GM23338 (cell line): ENCODE measurements around the gene ZNF383. TPM values are rescaled to one million over a fixed set of nuclear protein-coding genes. Genes with fewer than 3 reads are reported as not detected.

Experiments used
- ATAC-seq: fragments of 200-7000 bp; cut with Tn5 transposase; 3 replicates; pipeline ENCODE4 v1.9.1; 2020
- DNase-seq: peaks from one replicate; pipeline ENCODE4 v3.0.0-alpha.2; 2015; ENCODE audit warnings: low spot score
- H2AFZ ChIP-seq: fragments of 200-600 bp; sonication (generic); 2 replicates; pipeline ENCODE4 v1.8.0; 2016; ENCODE audit warnings: antibody characterized with exemption, mild to moderate bottlenecking, moderate library complexity
- H3F3A ChIP-seq: fragments of 200-600 bp; sonication (generic); replicated peaks from 2 replicates; pipeline ENCODE4 v1.8.0; 2017; ENCODE audit warnings: antibody characterized with exemption, mixed run types, low read depth
- H3K27ac ChIP-seq: fragments of 200-600 bp; sonication (generic); 2 replicates; pipeline ENCODE4 v1.6.1; 2016; ENCODE audit warnings: low read depth
- H3K27me3 ChIP-seq: fragments of 200-600 bp; sonication (generic); 2 replicates; pipeline ENCODE4 v1.8.0; 2016; ENCODE audit warnings: mild to moderate bottlenecking, mixed run types, moderate library complexity; ENCODE audit not compliant: insufficient read depth
- H3K36me3 ChIP-seq: fragments of 200-600 bp; sonication (generic); 2 replicates; pipeline ENCODE4 v1.8.0; 2016; ENCODE audit warnings: mild to moderate bottlenecking; ENCODE audit not compliant: insufficient read depth
- H3K4me1 ChIP-seq: fragments of 200-600 bp; sonication (generic); 2 replicates; pipeline ENCODE4 v1.8.0; 2016; ENCODE audit warnings: mild to moderate bottlenecking, moderate library complexity; ENCODE audit not compliant: insufficient read depth
- H3K4me2 ChIP-seq: fragments of 200-600 bp; sonication (generic); 2 replicates; pipeline ENCODE4 v1.7.1; 2017; ENCODE audit warnings: mixed run types
- H3K4me3 ChIP-seq: fragments of 200-600 bp; sonication (generic); 2 replicates; pipeline ENCODE4 v1.6.1; 2016; ENCODE audit warnings: mixed run types
- H3K79me2 ChIP-seq: fragments of 200-600 bp; sonication (generic); replicated peaks from 2 replicates; pipeline ENCODE4 v1.8.0; 2017; ENCODE audit warnings: mild to moderate bottlenecking; ENCODE audit not compliant: insufficient read depth
- H3K9me2 ChIP-seq: fragments of 200-600 bp; sonication (generic); 2 replicates; pipeline ENCODE4 v1.8.0; 2017; ENCODE audit not compliant: insufficient read depth
- H4K20me1 ChIP-seq: fragments of 200-600 bp; sonication (generic); replicated peaks from 2 replicates; pipeline ENCODE4 v1.8.0; 2017; ENCODE audit warnings: mild to moderate bottlenecking; ENCODE audit not compliant: insufficient read depth
- H3K27ac Mint-ChIP-seq: 2 replicates; pipeline ENCODE4 v1.8.0; 2020; ENCODE audit warnings: inconsistent platforms, mild to moderate bottlenecking, moderate library complexity, mixed read lengths
- H3K27me3 Mint-ChIP-seq: 3 replicates; pipeline ENCODE4 v1.8.0; 2022; ENCODE audit warnings: low read depth, mild to moderate bottlenecking, moderate library complexity, mixed read lengths, inconsistent platforms; ENCODE audit not compliant: insufficient read depth, poor library complexity
- H3K36me3 Mint-ChIP-seq: 3 replicates; pipeline ENCODE4 v1.8.0; 2021; ENCODE audit warnings: low read depth, mild to moderate bottlenecking, inconsistent platforms, moderate library complexity, mixed read lengths
- H3K4me1 Mint-ChIP-seq: 3 replicates; pipeline ENCODE4 v1.8.0; 2020; ENCODE audit warnings: mild to moderate bottlenecking, inconsistent platforms, mixed read lengths
- H3K4me3 Mint-ChIP-seq: 3 replicates; pipeline ENCODE4 v1.8.0; 2021; ENCODE audit warnings: moderate library complexity, mild to moderate bottlenecking, inconsistent platforms, mixed read lengths
- H3K9me3 Mint-ChIP-seq: 3 replicates; pipeline ENCODE4 v1.8.0; 2020; ENCODE audit warnings: moderate library complexity, mild to moderate bottlenecking, inconsistent platforms, mixed read lengths
- CREB1 ChIP-seq: fragments of 250-450 bp; sonication (Bioruptor Pico); IDR thresholded peaks from 2 replicates; pipeline ENCODE4 v1.5.0; 2020; ENCODE audit warnings: low read depth, mild to moderate bottlenecking, moderate library complexity
- EZH2 ChIP-seq: fragments of 200-600 bp; sonication (generic); IDR thresholded peaks from one replicate; pipeline ENCODE4 v1.8.0; 2017; ENCODE audit warnings: antibody characterized with exemption, mild to moderate bottlenecking, low read depth; ENCODE audit not compliant: unreplicated experiment
- EZH2phosphoT487 ChIP-seq: fragments of 200-600 bp; sonication (generic); IDR thresholded peaks from one replicate; pipeline ENCODE4 v1.8.1; 2018; ENCODE audit warnings: antibody characterized with exemption; ENCODE audit not compliant: unreplicated experiment
- JUNB ChIP-seq: IDR thresholded peaks from one replicate; pipeline ENCODE4 v1.6.1; 2016; ENCODE audit warnings: antibody characterized with exemption; ENCODE audit not compliant: unreplicated experiment
- POLR2AphosphoS5 ChIP-seq: IDR thresholded peaks from 2 replicates; pipeline ENCODE4 v1.6.1; 2016; ENCODE audit warnings: antibody characterized with exemption, low read depth
- REST ChIP-seq: IDR thresholded peaks from one replicate; pipeline ENCODE4 v1.6.1; 2018; ENCODE audit warnings: antibody characterized with exemption; ENCODE audit not compliant: unreplicated experiment
- ZNF114 ChIP-seq: fragments of 250-450 bp; sonication (Bioruptor Pico); IDR thresholded peaks from 2 replicates; pipeline ENCODE4 v1.5.0; 2020; ENCODE audit warnings: mild to moderate bottlenecking, moderate library complexity
- ZNF331 ChIP-seq: fragments of 250-450 bp; sonication (Bioruptor Pico); IDR thresholded peaks from 2 replicates; pipeline ENCODE4 v1.5.0; 2020; ENCODE audit warnings: low read depth, mild to moderate bottlenecking, moderate library complexity
- polyA plus RNA-seq: library from polyadenylated mRNA; unstranded; fragments of >200 nt; fragmentation: Nextera tagmentation; extraction: Ambion mirVana; gene quantifications from 2 replicates; pipeline ENCODE4 v1.2.1, GENCODE V29; 2016
- total RNA-seq: library from RNA; depleted of rRNA; stranded (reverse); fragments of >200 nt; shearing (Covaris generic); gene quantifications from 2 replicates; pipeline ENCODE4 v1.2.3, GENCODE V29; 2014
- TF ChIP-seq, protein P1 (sequence below), 2 experiments: fragments of 200-600 bp in 1 of 2; sonication (generic) in 1 of 2; conservative IDR thresholded peaks; 2 replicates each; pipeline versions ENCODE4 v1.5.1 to v1.6.1; 2016 to 2017; ENCODE audit warnings: antibody characterized with exemption in 2 of 2, low read depth in 2 of 2, mild to moderate bottlenecking in 2 of 2, moderate library complexity in 1 of 2

Gene ZNF383
- total and polyA plus RNA-seq, 2 experiments from 2014 or later = 3.1 to 6.7 TPM

DNA sequence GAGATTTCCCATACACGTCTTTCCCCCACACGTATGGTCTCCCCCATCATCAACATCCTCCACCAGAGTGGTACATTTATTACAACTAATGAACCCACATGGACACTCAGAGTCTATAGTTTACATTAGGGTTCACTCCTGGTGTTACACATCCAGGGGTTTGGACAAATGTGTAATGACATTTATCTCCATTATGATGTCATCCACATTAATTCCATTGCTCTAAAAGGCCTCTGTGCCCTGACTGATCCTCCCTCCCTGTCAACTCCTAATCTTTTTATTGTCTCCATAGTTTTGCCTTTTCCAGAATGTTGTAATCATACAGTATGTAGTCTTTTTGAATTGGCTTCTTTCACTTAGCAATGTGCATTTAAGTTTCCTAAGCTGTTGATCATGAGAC lies 8.2 kb downstream of the ZNF383 start (continued):
- no peak for TF ChIP-seq EZH2phosphoT487
- TF ChIP-seq EZH2 = no peak
- TF ChIP-seq ZNF331 (CRISPR knock-in tag) = no peak

- Histone ChIP-seq H3K4me1 (no peaks in the 10 kb centered on the region), H2AFZ (no peak overlapping the region), H3K36me3 (peaks cover 9% of the 10 kb centered on the region), H3K27me3 (no peaks in the 10 kb centered on the region), H3K9me2 (no peaks in the 10 kb centered on the region), H3K4me3 (no peak overlapping the region), H3F3A (0 out of 2 replicates have a peak, but pooled peaks cover 4% of the 10 kb centered on the region), H3K4me2 (no peak overlapping the region), H3K79me2 (no peaks in the 10 kb centered on the region), H3K27ac (no peak overlapping the region), H4K20me1 (no peaks in the 10 kb centered on the region; the same call in 1 of the 2 replicates)
- Mint-ChIP-seq H3K9me3 (peaks cover 53% of the 10 kb centered on the region), H3K27ac (no peak overlapping the region), H3K36me3 (peaks cover 78% of the 10 kb centered on the region), H3K27me3 (no peaks in the 10 kb centered on the region), H3K4me3 (no peak overlapping the region), H3K4me1 (no peaks in the 10 kb centered on the region)
- TF ChIP-seq, protein P1, sequence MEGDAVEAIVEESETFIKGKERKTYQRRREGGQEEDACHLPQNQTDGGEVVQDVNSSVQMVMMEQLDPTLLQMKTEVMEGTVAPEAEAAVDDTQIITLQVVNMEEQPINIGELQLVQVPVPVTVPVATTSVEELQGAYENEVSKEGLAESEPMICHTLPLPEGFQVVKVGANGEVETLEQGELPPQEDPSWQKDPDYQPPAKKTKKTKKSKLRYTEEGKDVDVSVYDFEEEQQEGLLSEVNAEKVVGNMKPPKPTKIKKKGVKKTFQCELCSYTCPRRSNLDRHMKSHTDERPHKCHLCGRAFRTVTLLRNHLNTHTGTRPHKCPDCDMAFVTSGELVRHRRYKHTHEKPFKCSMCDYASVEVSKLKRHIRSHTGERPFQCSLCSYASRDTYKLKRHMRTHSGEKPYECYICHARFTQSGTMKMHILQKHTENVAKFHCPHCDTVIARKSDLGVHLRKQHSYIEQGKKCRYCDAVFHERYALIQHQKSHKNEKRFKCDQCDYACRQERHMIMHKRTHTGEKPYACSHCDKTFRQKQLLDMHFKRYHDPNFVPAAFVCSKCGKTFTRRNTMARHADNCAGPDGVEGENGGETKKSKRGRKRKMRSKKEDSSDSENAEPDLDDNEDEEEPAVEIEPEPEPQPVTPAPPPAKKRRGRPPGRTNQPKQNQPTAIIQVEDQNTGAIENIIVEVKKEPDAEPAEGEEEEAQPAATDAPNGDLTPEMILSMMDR (conservative IDR thresholded peaks at IDR 0.05; ENCODE audit: low read depth in 2 of 2) = peak; percentile 83 to 91
- no peak for TF ChIP-seq EZH2
- DNase-seq (peak; percentile 84), ATAC-seq (peak; percentile 86)
Measured at GRCh38 chr19:37227996-37228395, 10.0 kb downstream of the ZNF383 start.

DNA sequence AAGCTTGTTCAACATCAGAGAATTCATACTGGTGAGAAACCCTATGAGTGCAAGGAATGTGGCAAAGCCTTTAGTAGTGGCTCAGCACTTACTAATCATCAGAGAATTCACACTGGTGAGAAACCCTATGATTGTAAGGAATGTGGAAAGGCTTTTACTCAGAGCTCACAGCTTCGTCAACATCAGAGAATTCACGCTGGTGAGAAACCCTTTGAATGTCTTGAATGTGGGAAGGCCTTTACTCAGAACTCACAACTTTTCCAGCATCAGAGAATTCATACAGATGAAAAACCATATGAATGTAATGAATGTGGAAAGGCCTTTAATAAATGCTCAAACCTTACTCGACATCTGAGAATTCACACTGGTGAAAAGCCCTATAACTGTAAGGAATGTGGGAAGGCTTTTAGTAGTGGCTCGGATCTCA lies 25.2 kb downstream of the ZNF383 start:
- H3K9me3 Mint-ChIP-seq = peaks cover 90% of the 10 kb centered on the region
- H3K27me3 Mint-ChIP-seq = peaks cover 7% of the 10 kb centered on the region
- H3K4me3 Mint-ChIP-seq = no peak overlapping the region
- Histone ChIP-seq H3K79me2 (no peaks in the 10 kb centered on the region), H3K4me1 (no peaks in the 10 kb centered on the region), H3K4me2 (no peak overlapping the region), H3K36me3 (peaks cover 75% of the 10 kb centered on the region), H2AFZ (no peak overlapping the region), H3K27me3 (no peaks in the 10 kb centered on the region), H3K4me3 (no peak overlapping the region), H4K20me1 (no peaks in the 10 kb centered on the region), H3F3A (no peaks in the 10 kb centered on the region), H3K27ac (no peak overlapping the region), H3K9me2 (no peaks in the 10 kb centered on the region)
- DNase-seq (no peak), ATAC-seq (no peak)
- H3K36me3 Mint-ChIP-seq = peaks cover 83% of the 10 kb centered on the region
- H3K4me1 Mint-ChIP-seq = peaks cover 5% of the 10 kb centered on the region; the same call in 2 of the 3 replicates
- no peak overlapping the region for H3K27ac Mint-ChIP-seq
- no peak for TF ChIP-seq POLR2AphosphoS5
- TF ChIP-seq, protein P1 (conservative IDR thresholded peaks at IDR 0.05; ENCODE audit: low read depth in 2 of 2) = no peak
- no peak for TF ChIP-seq EZH2phosphoT487
- no peak for TF ChIP-seq CREB1
- TF ChIP-seq JUNB = no peak
- TF ChIP-seq ZNF114 (CRISPR knock-in tag) = no peak
- no peak for TF ChIP-seq EZH2
- no peak for TF ChIP-seq REST
